SU-DHL-6 (cell line): Measurements from ENCODE around the gene IL1RL2.

Experiments used
- CTCF ChIP-seq: fragments of 200-600 bp; sonication (generic); IDR thresholded peaks from one replicate; pipeline ENCODE4 v1.5.1; 2017; ENCODE audit warnings: antibody characterized with exemption, mild to moderate bottlenecking, low read length, moderate library complexity; ENCODE audit not compliant: insufficient read depth, poor library complexity, severe bottlenecking
- EZH2phosphoT487 ChIP-seq: fragments of 200-600 bp; sonication (generic), shearing (Covaris generic); conservative IDR thresholded peaks from 2 replicates; pipeline ENCODE4 v1.6.1; 2018; ENCODE audit warnings: mild to moderate bottlenecking, antibody characterized with exemption, low read length, moderate library complexity, mixed read lengths

- TF ChIP-seq CTCF (no peak), EZH2phosphoT487 (no peak)
Measured at GRCh38 chr2:102145107-102145506, 41.7 kb upstream of the IL1RL2 start.
